ENCODE data around the gene PPP1R12A. TPM values are rescaled to one million over a fixed set of nuclear protein-coding genes. Genes with fewer than 3 reads are reported as not detected.

The PPP1R12A gene
- total RNA-seq, 2 donors from 2014 or later, result 57.5 to 79.2 TPM

GRCh38 chr12:79842630-79843029 is 92.3 kb downstream of the PPP1R12A start:
- intact Hi-C loops (cut with DNase I), result no loop called here

DNA sequence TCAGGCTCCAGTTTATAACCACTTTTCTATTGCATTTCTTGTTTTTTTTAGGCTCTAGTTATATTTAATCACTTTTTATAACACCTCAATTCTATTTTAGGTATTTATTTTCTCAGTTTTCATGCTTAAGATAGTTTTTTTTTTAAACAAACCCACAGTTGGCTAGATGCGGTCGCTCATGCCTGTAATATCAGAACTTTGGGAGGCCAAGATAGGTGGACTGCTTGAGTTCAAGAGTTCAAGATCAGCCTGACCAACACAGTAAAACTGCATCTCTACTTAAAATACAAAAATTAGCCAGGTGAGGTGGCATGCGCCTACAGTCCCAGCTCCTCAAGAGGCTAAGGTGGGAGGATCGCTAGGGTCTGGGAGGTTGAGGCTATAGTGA is 93.0 kb downstream of the PPP1R12A start:
- H3K4me3 ChIP-seq, result no peak overlapping the region
- intact Hi-C loops (cut with DNase I), result no loop called here
- no peak overlapping the region for H3K27ac ChIP-seq
- no peak overlapping the region for H3K9ac ChIP-seq (ENCODE audit: low read depth in 2 of 2, low read length in 2 of 2)
- no peaks in the 10 kb centered on the region for H3K9me3 ChIP-seq
- no peak for DNase-seq
- no peaks in the 10 kb centered on the region for H3K36me3 ChIP-seq
- no peaks in the 10 kb centered on the region for H3K4me1 ChIP-seq
- TF ChIP-seq, protein P1, sequence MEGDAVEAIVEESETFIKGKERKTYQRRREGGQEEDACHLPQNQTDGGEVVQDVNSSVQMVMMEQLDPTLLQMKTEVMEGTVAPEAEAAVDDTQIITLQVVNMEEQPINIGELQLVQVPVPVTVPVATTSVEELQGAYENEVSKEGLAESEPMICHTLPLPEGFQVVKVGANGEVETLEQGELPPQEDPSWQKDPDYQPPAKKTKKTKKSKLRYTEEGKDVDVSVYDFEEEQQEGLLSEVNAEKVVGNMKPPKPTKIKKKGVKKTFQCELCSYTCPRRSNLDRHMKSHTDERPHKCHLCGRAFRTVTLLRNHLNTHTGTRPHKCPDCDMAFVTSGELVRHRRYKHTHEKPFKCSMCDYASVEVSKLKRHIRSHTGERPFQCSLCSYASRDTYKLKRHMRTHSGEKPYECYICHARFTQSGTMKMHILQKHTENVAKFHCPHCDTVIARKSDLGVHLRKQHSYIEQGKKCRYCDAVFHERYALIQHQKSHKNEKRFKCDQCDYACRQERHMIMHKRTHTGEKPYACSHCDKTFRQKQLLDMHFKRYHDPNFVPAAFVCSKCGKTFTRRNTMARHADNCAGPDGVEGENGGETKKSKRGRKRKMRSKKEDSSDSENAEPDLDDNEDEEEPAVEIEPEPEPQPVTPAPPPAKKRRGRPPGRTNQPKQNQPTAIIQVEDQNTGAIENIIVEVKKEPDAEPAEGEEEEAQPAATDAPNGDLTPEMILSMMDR (IDR thresholded peaks at IDR 0.05), result no peak
- H3K27me3 ChIP-seq, result no peaks in the 10 kb centered on the region

More at GRCh38 chr12:79842630-79843029, 92.3 kb downstream of the PPP1R12A start:
- TF ChIP-seq, protein P1 (IDR thresholded peaks at IDR 0.05), result no peak
- Histone ChIP-seq H3K9me3 (no peaks in the 10 kb centered on the region), H3K36me3 (no peaks in the 10 kb centered on the region), H3K27ac (no peak overlapping the region), H3K4me1 (no peaks in the 10 kb centered on the region), H3K4me3 (no peak overlapping the region), H3K9ac (ENCODE audit: low read depth in 2 of 2, low read length in 2 of 2) (no peak overlapping the region), H3K27me3 (no peaks in the 10 kb centered on the region)
- DNase-seq, result no peak

DNA sequence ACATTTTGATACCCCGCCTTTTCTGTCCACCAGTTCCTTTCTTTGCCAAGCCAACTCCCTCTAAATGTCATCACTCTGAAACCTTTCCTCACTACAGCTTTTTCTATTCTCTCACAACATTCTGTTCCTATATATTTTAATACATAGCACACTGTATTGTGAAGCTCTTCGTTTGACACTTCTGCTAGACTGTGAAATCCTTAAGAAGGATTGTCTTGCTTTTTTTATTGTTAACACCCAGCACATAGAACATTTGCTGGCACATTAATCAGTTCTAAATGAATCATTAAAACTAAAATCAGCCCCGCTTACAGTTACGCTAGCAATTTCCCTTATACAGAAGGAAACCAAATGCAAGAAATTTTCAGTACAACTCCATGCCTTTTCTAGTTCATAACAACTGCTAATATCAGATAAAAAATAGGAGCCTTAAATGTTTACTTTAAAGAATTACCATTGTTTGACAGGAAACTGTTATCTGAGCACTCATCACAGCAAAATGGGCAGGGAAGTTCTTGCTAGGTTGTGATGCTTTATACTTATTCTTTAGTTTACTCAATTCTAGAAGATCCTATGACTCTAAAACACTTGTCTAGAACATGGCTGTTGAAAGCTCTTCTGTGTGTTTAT is 93.5 kb downstream of the PPP1R12A start:
- TF ChIP-seq, protein P1 (IDR thresholded peaks at IDR 0.05), result no peak
- intact Hi-C loops (cut with DNase I), result no loop called here
- no peak for DNase-seq
- Histone ChIP-seq H3K9ac (ENCODE audit: low read depth in 2 of 2, low read length in 2 of 2) (no peak overlapping the region), H3K4me3 (no peak overlapping the region), H3K27me3 (no peaks in the 10 kb centered on the region), H3K27ac (no peak overlapping the region), H3K4me1 (no peaks in the 10 kb centered on the region), H3K9me3 (no peaks in the 10 kb centered on the region), H3K36me3 (no peaks in the 10 kb centered on the region)

DNA sequence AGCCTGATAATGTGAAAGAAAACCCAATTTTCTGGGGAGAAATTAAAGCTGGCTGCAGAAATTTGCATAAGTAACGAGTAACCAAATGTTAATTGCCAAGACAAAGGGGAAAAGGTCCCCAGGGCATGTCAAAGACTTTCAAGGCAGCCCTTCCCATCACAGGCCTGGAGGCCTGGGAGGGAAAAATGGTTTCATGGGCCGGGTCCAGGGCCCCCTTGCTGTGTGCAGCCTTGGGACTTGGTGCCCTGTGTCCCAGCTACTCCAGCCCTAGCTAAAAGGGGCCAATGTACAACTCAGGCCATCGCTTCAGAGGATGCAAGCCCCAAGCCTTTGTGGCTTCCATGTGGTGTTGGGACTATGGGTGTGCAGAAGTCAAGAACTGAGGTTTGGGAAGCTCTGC is 96.5 kb downstream of the PPP1R12A start:
- DNase-seq, result no peak
- Histone ChIP-seq H3K4me1 (no peaks in the 10 kb centered on the region), H3K27ac (no peak overlapping the region), H3K4me3 (no peak overlapping the region), H3K9me3 (no peaks in the 10 kb centered on the region), H3K27me3 (no peaks in the 10 kb centered on the region), H3K9ac (ENCODE audit: low read depth in 2 of 2, low read length in 2 of 2) (no peak overlapping the region), H3K36me3 (no peaks in the 10 kb centered on the region)
- intact Hi-C loops (cut with DNase I), result no loop called here
- TF ChIP-seq, protein P1 (IDR thresholded peaks at IDR 0.05), result no peak

DNA sequence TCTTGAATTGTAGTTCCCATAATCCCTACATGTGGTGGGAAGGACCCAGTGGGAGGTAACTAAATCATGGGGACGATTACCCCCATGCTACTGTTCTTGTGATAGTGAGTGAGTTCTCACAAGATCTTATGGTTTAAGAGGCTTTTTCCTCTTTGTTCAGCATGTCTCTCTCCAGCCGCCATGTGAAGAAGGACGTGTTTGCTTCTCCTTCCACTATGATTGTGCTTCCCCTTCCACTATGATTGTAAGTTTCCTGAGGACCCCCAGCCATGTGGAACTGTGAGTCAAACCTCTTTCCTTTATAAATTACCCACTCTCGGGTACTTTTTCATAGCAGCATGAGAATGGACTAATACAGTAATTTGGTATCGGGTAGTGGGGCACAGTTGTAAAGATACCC is 97.3 kb downstream of the PPP1R12A start:
- Histone ChIP-seq H3K27me3 (no peaks in the 10 kb centered on the region), H3K9ac (ENCODE audit: low read depth in 2 of 2, low read length in 2 of 2) (no peak overlapping the region), H3K4me3 (no peak overlapping the region), H3K9me3 (no peaks in the 10 kb centered on the region), H3K36me3 (no peaks in the 10 kb centered on the region), H3K27ac (no peak overlapping the region), H3K4me1 (no peaks in the 10 kb centered on the region)
- TF ChIP-seq, protein P1 (IDR thresholded peaks at IDR 0.05), result no peak
- no peak for DNase-seq
- intact Hi-C loops (cut with DNase I), result no loop called here
